ENCODE measurements around the gene ANO6.

The ANO6 gene

DNA sequence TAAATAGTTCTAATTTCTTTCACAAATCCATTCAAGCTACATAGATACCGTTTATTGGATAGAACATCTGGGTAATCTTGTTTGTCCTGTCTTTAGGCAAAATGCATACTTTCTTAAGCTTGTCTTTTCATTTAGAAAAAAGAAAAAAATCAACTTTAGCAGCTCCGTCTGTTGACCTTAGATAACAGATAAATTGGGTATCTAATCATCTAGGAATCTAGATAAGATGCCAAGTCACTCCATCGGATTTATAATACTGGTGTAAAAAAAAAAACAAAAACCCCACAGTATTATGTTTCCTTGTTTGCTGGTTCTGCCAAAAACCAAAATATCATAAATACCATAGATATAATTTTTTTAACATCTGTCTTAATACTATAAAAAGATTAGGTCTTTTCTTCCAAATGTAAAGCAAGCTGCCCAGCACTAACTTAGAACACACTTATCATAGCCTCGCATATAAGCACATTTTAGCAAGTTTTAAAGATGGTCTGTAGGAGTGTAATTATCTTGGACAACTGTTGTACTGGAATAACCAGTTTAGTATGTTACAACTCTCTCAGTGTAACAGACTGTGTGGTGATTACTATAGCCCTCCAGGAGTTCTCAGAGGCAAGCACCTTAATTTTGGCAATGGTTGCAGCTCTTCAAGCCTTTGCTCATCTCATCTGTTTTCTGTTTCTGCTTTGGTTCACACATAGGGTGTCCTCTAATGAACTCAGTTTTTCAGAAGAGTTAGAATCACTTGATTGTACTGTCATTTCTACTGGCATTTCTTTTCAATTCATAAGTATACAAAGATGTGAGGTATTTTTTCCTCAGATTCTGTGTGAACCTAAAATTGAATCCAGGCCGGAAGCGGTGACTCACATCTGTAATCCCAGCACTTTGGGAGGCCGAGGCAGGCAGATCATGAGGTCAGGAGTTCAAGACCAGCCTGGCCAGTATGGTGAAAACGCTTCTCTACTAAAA lies 83.1 kb downstream of the ANO6 start:
- DNase-seq (ENCODE audit: insufficient read length, low spot score) (no peak), FAIRE-seq (no peak)
- TF ChIP-seq POU2F2 (IDR thresholded peaks at IDR 0.05; ENCODE audit: low read depth, low read length) (no peak), PAX5 (IDR thresholded peaks at IDR 0.05; ENCODE audit: insufficient read depth, low read length, severe bottlenecking) (no peak), TAF1 (IDR thresholded peaks at IDR 0.05; ENCODE audit: low read depth, low read length) (no peak), POLR2AphosphoS5 (IDR thresholded peaks at IDR 0.05; ENCODE audit: low read depth, low read length) (no peak), POLR2A (IDR thresholded peaks at IDR 0.05; ENCODE audit: low read depth, low read length) (no peak)

GRCh38 chr12:45302621-45303369 lies 86.9 kb downstream of the ANO6 start:
- FAIRE-seq (no peak), DNase-seq (ENCODE audit: insufficient read length, low spot score) (no peak)
- TF ChIP-seq TAF1 (IDR thresholded peaks at IDR 0.05; ENCODE audit: low read depth, low read length): no peak
- TF ChIP-seq POLR2AphosphoS5 (IDR thresholded peaks at IDR 0.05; ENCODE audit: low read depth, low read length): no peak
- no peak for TF ChIP-seq POLR2A (IDR thresholded peaks at IDR 0.05; ENCODE audit: low read depth, low read length)
- no peak for TF ChIP-seq SPI1 (IDR thresholded peaks at IDR 0.05; ENCODE audit: low read depth, low read length)
- no peak for TF ChIP-seq POU2F2 (IDR thresholded peaks at IDR 0.05; ENCODE audit: low read depth, low read length)
- TF ChIP-seq PAX5 (IDR thresholded peaks at IDR 0.05; ENCODE audit: insufficient read depth, low read length, severe bottlenecking): no peak

GRCh38 chr12:45303945-45304344 lies 88.0 kb downstream of the ANO6 start:
- DNase-seq (ENCODE audit: insufficient read length, low spot score) (no peak), FAIRE-seq (no peak)
- TF ChIP-seq TAF1 (IDR thresholded peaks at IDR 0.05; ENCODE audit: low read depth, low read length) (no peak), PAX5 (IDR thresholded peaks at IDR 0.05; ENCODE audit: insufficient read depth, low read length, severe bottlenecking) (no peak)

- DNase-seq (ENCODE audit: insufficient read length, low spot score) (no peak), FAIRE-seq (no peak)
- no peak for TF ChIP-seq PAX5 (IDR thresholded peaks at IDR 0.05; ENCODE audit: insufficient read depth, low read length, severe bottlenecking)
- TF ChIP-seq POU2F2 (IDR thresholded peaks at IDR 0.05; ENCODE audit: low read depth, low read length): no peak
- TF ChIP-seq POLR2AphosphoS5 (IDR thresholded peaks at IDR 0.05; ENCODE audit: low read depth, low read length): no peak
- no peak for TF ChIP-seq POLR2A (IDR thresholded peaks at IDR 0.05; ENCODE audit: low read depth, low read length)
- TF ChIP-seq SPI1 (IDR thresholded peaks at IDR 0.05; ENCODE audit: low read depth, low read length): no peak
- no peak for TF ChIP-seq TAF1 (IDR thresholded peaks at IDR 0.05; ENCODE audit: low read depth, low read length)
Measured at GRCh38 chr12:45304514-45305178, 88.8 kb downstream of the ANO6 start.

DNA sequence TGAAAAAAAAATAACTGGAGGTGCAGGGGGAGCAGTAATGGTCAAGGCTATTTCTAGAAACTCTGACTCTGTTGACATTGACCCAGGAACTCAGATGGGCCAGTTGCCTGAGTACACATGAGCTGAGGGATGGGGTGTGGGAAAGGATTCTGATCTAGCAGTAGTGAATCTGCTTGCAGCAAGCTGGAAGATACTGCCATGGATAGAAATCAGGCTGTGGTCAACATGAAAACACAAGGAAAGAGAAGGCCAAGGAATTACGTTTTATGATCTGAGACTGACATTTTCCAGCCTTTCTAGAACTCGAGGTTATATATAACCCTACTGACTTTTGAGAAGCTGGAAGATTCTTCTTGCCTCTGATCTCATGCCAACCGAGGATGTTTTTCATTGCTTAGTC lies 90.0 kb downstream of the ANO6 start:
- FAIRE-seq (no peak), DNase-seq (ENCODE audit: insufficient read length, low spot score) (no peak)
- TF ChIP-seq SPI1 (IDR thresholded peaks at IDR 0.05; ENCODE audit: low read depth, low read length) (no peak), TAF1 (IDR thresholded peaks at IDR 0.05; ENCODE audit: low read depth, low read length) (no peak), PAX5 (IDR thresholded peaks at IDR 0.05; ENCODE audit: insufficient read depth, low read length, severe bottlenecking) (no peak), POU2F2 (IDR thresholded peaks at IDR 0.05; ENCODE audit: low read depth, low read length) (no peak), POLR2AphosphoS5 (IDR thresholded peaks at IDR 0.05; ENCODE audit: low read depth, low read length) (no peak), POLR2A (IDR thresholded peaks at IDR 0.05; ENCODE audit: low read depth, low read length) (no peak)

GRCh38 chr12:45309836-45310626 lies 94.1 kb downstream of the ANO6 start:
- FAIRE-seq: no peak
- TF ChIP-seq POU2F2 (IDR thresholded peaks at IDR 0.05; ENCODE audit: low read depth, low read length) (no peak), SPI1 (IDR thresholded peaks at IDR 0.05; ENCODE audit: low read depth, low read length) (peak; percentile 33)
- no peak for DNase-seq (ENCODE audit: insufficient read length, low spot score)

GRCh38 chr12:45310627-45310968 lies 94.7 kb downstream of the ANO6 start:
- no peak for FAIRE-seq
- TF ChIP-seq POLR2A (IDR thresholded peaks at IDR 0.05; ENCODE audit: low read depth, low read length): no peak
- TF ChIP-seq POLR2AphosphoS5 (IDR thresholded peaks at IDR 0.05; ENCODE audit: low read depth, low read length): no peak
- TF ChIP-seq PAX5 (IDR thresholded peaks at IDR 0.05; ENCODE audit: insufficient read depth, low read length, severe bottlenecking): no peak
- TF ChIP-seq SPI1 (IDR thresholded peaks at IDR 0.05; ENCODE audit: low read depth, low read length): no peak
- no peak for TF ChIP-seq POU2F2 (IDR thresholded peaks at IDR 0.05; ENCODE audit: low read depth, low read length)
- TF ChIP-seq TAF1 (IDR thresholded peaks at IDR 0.05; ENCODE audit: low read depth, low read length): no peak
- no peak for DNase-seq (ENCODE audit: insufficient read length, low spot score)

- DNase-seq (ENCODE audit: insufficient read length, low spot score) (no peak), FAIRE-seq (no peak)
- TF ChIP-seq POU2F2 (IDR thresholded peaks at IDR 0.05; ENCODE audit: low read depth, low read length): no peak
- TF ChIP-seq SPI1 (IDR thresholded peaks at IDR 0.05; ENCODE audit: low read depth, low read length): no peak
- TF ChIP-seq POLR2AphosphoS5 (IDR thresholded peaks at IDR 0.05; ENCODE audit: low read depth, low read length): no peak
- TF ChIP-seq TAF1 (IDR thresholded peaks at IDR 0.05; ENCODE audit: low read depth, low read length): no peak
- no peak for TF ChIP-seq POLR2A (IDR thresholded peaks at IDR 0.05; ENCODE audit: low read depth, low read length)
- TF ChIP-seq PAX5 (IDR thresholded peaks at IDR 0.05; ENCODE audit: insufficient read depth, low read length, severe bottlenecking): no peak
Measured at GRCh38 chr12:45312012-45312411, 96.1 kb downstream of the ANO6 start.

GRCh38 chr12:45314770-45315169 lies 98.9 kb downstream of the ANO6 start:
- DNase-seq (ENCODE audit: insufficient read length, low spot score): no peak
- FAIRE-seq: peak; percentile 38
- no peak for TF ChIP-seq POLR2AphosphoS5 (IDR thresholded peaks at IDR 0.05; ENCODE audit: low read depth, low read length)
- no peak for TF ChIP-seq SPI1 (IDR thresholded peaks at IDR 0.05; ENCODE audit: low read depth, low read length)
- no peak for TF ChIP-seq POU2F2 (IDR thresholded peaks at IDR 0.05; ENCODE audit: low read depth, low read length)
- no peak for TF ChIP-seq PAX5 (IDR thresholded peaks at IDR 0.05; ENCODE audit: insufficient read depth, low read length, severe bottlenecking)
- TF ChIP-seq POLR2A (IDR thresholded peaks at IDR 0.05; ENCODE audit: low read depth, low read length): no peak
- no peak for TF ChIP-seq TAF1 (IDR thresholded peaks at IDR 0.05; ENCODE audit: low read depth, low read length)

Measured in GM12891 (cell line).